Stimulated activated CD4-positive, alpha-beta T cell treated with anti-CD3 and anti-CD28 coated beads, TNF-alpha, amount 100 ng/mL, for 24 hours (primary cell): ENCODE data around the gene ADAMTS12.

Experiments
- DNase-seq, 3 experiments: peaks; one replicate each; pipeline ENCODE4 v3.0.0-alpha.2; 2020; ENCODE audit warnings: low read depth in 3 of 3

Gene ADAMTS12

DNA sequence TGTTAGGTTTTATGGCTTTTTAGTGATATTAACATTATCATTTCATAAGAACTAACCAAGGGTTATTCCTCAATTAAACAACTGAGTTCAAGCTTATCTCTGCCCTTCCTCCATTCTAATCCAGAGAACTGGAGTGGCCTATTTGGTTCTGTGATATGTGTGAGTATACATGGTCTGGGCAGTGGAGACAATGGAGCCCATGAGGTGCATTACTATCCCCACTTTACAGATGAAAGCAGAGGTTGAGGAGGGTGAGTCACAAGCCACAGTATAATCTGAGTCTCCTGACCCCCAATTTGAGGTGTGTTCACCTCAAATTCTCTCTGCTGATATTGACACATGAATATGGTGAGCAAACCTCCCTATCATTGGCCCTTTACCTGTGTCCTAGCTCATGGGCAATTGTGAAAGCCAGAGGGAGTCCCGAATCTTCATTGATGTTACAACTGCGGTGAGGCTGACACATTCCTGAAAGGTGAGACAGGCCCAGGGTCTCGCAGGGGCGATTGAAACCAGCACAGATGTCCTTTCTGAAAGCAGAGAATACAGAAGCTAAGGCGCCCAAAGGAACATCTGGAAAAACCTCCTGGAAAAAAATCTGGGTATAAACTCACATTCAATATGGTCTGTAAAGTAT, 233.9 kb downstream of the ADAMTS12 start:
- no peak for DNase-seq

DNA sequence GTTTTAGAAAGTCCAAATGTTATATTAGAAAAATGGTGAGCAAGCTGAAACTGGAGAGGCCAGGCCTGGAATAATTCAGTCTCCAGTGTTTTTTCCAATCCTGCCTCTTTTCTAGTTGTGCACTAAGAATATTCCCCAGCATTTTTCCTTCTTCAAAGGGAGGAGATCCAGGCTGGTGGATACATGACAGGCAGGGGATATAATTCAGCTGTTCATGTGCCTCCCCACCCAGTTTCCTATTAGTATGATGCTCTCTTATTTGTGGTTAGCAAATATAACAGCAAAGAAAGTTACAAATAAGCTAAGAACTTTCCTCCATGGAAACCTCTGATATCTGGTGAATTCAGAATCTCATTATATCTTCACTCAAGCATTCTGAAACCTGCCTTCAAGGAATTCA, 234.6 kb downstream of the ADAMTS12 start:
- DNase-seq = no peak

DNA sequence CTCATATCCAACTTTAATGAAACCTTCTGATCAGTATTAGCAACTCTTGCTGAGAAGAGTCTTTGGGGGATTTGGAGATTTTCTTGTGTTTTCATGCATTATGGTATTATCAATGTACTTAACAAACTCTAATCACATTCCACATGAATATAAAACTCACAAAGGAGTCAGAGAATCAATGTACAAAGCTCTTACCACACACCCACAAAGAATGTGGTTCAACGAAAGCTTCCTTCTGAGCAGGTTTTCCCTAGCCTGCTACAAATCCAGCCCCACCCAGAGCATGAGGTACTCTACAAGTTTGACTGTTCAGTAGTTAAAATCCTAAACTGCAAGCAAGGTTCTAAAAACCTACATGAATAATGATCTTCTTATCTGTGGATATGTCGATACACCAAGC, 240.9 kb downstream of the ADAMTS12 start:
- no peak for DNase-seq

GRCh38 chr5:33649549-33650482, 242.0 kb downstream of the ADAMTS12 start:
- no peak for DNase-seq

GRCh38 chr5:33641744-33642505, 249.9 kb downstream of the ADAMTS12 start:
- no peak for DNase-seq

DNA sequence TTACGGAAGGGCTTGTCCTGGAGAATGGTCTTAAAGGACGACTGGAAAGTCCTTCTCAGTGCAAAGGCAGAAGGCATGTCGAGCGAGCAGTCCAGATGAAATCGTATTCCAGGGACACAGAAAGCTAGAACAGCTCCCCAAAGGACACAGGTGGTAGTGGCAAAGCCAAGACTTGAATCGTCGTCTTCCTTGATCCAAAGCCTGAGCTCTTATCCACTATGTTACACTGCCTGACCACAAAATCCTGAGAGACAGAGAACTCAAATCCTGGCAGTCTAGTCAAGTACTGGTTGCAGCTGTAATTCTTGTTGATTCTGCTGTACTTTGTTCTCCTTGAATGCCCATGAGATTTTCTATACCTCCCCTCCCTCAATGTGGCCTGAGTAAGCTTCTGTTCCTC, 252.3 kb downstream of the ADAMTS12 start:
- no peak for DNase-seq

- no peak for DNase-seq
These were observed 254.8 kb downstream of the ADAMTS12 start for GRCh38 chr5:33637011-33637410.

DNA sequence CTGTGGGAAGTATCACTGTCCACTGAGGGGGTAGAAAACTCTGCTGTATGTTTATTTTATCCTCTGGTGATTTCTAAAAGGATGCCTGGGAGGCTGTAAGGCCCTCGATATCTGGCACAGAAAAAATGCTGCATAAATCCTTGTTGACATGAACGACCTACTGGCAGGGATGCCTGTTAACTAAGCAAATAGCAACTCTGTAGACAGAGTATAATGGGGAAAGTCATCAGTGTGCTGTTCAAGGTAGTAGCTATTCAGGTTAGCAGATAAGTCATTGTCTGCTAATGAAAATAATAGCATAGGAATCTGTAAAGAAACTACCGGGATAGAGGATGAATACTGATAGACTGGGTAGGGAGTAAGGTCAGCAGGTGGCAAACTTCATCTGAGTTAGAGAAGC, 256.2 kb downstream of the ADAMTS12 start:
- no peak for DNase-seq

DNA sequence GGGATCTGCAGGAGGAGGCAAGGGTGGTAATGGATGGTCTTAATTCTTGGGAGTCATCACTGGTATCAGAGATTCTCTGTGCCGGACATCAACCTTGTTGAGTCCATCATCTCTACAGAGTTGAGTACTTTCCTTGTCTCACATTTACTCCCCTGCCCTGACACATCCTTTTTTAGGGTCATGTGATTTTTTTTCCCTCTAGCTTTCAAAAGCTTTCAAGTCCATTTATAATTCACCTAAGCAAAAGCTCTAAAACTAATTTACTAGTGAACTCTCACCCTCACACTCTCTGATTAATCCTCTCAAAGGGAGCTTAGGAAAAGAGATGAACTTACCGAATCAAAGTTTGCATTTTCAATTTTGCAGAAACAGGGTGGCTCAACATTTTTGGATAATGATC, 258.1 kb downstream of the ADAMTS12 start:
- no peak for DNase-seq

DNA sequence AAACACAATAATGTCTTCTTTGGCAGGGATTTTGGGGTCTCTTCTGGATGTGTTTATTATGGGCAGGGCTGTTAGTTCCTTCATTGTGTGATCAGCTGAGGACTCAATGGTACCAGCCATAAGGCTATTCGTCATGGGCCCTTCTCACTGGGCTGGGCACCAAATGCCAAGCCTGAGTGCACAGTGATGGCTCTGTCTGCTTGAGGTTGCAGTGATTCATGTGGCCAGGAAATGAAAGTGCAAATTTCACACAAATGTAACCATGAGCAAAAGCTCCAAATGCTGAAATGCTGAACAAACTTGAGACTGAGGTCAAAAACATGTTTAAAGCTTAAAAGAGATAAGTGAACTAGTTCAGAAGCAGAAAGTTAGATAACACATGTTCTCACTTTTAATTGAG, 260.0 kb downstream of the ADAMTS12 start:
- DNase-seq = no peak

DNA sequence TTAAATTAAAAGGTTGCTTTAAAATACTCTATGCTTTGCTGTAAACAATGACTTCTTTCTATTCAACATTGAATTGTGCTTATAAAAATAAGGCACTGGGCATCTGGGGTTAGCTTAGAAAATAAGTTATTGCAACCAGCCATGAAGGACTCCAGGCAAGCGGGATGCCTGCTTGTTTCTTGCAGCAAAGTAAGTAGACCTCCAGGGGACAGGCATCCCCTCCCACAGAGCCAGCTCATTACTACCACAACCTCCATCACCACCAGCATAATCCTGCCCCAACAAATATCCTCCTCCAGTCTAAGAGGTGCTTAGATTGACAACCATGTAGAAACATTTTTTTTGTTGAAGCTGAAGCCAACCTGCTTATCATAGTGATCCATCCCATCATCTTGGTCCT, 260.7 kb downstream of the ADAMTS12 start:
- no peak for DNase-seq

DNA sequence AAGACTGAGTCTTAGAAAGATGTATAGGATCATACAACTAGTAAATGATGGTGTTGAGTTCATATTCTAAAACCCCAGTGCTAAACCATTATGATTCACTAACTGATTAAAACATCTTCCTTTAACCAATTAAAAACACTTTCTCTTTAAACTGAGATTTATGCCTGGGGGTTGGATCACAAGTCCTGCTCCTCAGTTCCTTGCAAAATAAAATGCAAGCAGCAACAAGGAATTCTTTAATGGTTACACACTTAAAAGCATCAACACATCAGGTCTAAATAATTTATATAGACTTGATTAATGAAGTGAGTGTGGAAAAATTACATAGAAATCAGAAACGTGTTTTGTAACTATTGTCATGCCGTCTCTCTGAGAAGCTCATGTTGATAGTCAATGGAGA, 261.8 kb downstream of the ADAMTS12 start:
- DNase-seq = no peak

DNA sequence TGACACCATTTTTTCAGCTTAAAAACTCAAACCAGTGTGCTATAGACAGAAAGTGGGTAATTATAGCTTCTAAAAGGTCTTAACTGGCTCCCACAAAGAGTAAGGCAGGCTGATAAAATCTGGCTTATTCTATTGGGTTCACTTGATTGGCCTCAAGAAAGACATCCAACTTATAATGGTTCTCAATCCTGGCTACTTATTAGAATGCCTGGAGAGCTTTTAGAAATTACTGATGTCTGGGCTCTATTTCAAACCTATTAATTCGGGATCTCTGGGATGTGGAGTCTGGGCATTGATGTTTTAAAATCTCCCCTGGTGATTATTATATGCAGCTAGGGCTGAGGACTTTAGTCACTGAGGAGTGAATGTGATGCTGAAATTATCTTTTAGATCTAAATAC, 263.0 kb downstream of the ADAMTS12 start:
- DNase-seq = no peak

DNA sequence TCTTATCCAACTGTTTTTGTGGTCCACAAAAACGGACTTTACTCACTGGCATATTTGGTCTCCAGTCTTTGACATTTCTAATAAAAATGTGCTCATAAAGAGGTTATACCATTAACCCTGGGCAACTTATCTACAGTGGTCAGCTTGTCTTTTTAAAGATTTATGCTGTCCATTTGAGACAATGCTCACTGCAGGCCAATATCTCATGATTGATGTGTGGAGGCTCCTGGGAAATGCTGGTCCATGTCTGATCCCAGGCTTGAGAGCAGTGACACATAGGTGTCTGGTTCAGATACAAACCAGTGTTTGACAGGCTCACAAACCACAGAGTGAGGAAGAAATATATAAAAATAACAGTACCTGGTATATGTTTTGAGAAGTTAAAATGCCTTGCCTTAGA, 270.3 kb downstream of the ADAMTS12 start:
- no peak for DNase-seq

- no peak for DNase-seq
These were observed 277.8 kb downstream of the ADAMTS12 start for GRCh38 chr5:33614039-33614438.

- DNase-seq = no peak
These were observed 279.4 kb downstream of the ADAMTS12 start for GRCh38 chr5:33612386-33612785.

DNA sequence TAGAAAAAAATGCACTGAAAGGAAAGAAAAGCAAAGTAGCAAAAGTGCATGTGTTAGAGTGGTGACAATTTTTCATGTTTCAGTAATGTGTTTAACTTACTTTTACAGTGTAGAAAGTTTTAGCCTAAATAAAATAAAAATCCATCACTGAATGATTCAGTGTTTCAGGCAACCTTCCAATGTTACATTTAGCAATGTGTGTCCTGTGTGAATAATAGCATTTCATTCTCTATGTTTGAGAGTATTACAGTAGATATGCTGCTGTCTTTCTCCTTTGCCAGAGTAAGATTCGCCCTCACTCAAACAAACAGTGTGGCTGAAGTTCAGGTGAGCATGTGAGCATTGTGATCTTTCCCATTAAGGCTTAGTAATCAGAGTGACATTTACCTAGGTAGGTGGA, 279.9 kb downstream of the ADAMTS12 start:
- no peak for DNase-seq

- DNase-seq = no peak
These were observed 283.3 kb downstream of the ADAMTS12 start for GRCh38 chr5:33608344-33609041.

GRCh38 chr5:33604503-33604902, 287.3 kb downstream of the ADAMTS12 start:
- no peak for DNase-seq

DNA sequence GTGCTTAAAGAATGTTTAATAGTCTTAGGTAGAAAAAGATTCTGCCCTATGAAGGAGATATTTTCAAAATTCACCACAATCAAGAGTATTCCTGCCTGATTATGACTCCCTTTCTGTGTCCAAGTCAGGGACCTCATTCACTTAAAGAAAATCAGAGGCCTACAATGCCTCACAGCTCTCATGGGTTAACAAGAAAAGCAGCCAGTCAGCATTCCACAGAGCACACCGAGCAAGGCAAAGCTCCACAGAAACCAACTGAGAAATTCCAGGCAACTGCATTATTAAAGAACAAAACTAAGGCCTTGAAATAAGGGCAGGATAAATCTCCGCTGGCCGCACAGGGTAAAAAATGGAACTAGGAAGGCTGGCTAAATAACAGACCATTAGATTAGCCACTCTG, 289.9 kb downstream of the ADAMTS12 start:
- DNase-seq = no peak

GRCh38 chr5:33595303-33595702, 296.5 kb downstream of the ADAMTS12 start:
- DNase-seq = no peak

DNA sequence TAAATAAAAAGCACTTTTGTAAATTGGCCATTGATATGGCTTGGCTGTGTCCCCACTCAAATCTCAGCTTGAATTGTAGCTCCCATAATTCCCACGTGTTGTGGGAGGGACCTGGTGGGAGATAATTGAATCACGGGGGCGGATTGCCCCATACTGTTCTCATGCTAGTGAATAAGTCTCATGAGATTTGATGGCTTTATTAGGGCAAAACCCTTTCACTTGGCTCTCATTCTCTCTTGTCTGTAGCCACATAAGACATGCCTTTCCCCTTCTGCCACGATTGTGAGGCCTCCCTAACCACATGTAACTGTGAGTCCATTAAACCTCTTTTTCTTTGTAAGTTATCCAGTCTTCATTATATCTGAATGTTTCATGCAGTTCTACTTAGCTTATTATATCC, 297.8 kb downstream of the ADAMTS12 start:
- no peak for DNase-seq
